GM23338 (cell line): ENCODE measurements around the gene STMN3. TPM values are rescaled to one million over a fixed set of nuclear protein-coding genes. Genes with fewer than 3 reads are reported as not detected.

Experiments
- ATAC-seq: fragments of 200-7000 bp; cut with Tn5 transposase; 3 replicates; pipeline ENCODE4 v1.9.1; 2020
- DNase-seq: peaks from one replicate; pipeline ENCODE4 v3.0.0-alpha.2; 2015; ENCODE audit warnings: low spot score
- H2AFZ ChIP-seq: fragments of 200-600 bp; sonication (generic); 2 replicates; pipeline ENCODE4 v1.8.0; 2016; ENCODE audit warnings: antibody characterized with exemption, mild to moderate bottlenecking, moderate library complexity
- H3F3A ChIP-seq: fragments of 200-600 bp; sonication (generic); replicated peaks from 2 replicates; pipeline ENCODE4 v1.8.0; 2017; ENCODE audit warnings: antibody characterized with exemption, mixed run types, low read depth
- H3K27ac ChIP-seq: fragments of 200-600 bp; sonication (generic); 2 replicates; pipeline ENCODE4 v1.6.1; 2016; ENCODE audit warnings: low read depth
- H3K27me3 ChIP-seq: fragments of 200-600 bp; sonication (generic); 2 replicates; pipeline ENCODE4 v1.8.0; 2016; ENCODE audit warnings: mild to moderate bottlenecking, mixed run types, moderate library complexity; ENCODE audit not compliant: insufficient read depth
- H3K36me3 ChIP-seq: fragments of 200-600 bp; sonication (generic); 2 replicates; pipeline ENCODE4 v1.8.0; 2016; ENCODE audit warnings: mild to moderate bottlenecking; ENCODE audit not compliant: insufficient read depth
- H3K4me1 ChIP-seq: fragments of 200-600 bp; sonication (generic); 2 replicates; pipeline ENCODE4 v1.8.0; 2016; ENCODE audit warnings: mild to moderate bottlenecking, moderate library complexity; ENCODE audit not compliant: insufficient read depth
- H3K4me2 ChIP-seq: fragments of 200-600 bp; sonication (generic); 2 replicates; pipeline ENCODE4 v1.7.1; 2017; ENCODE audit warnings: mixed run types
- H3K4me3 ChIP-seq: fragments of 200-600 bp; sonication (generic); 2 replicates; pipeline ENCODE4 v1.6.1; 2016; ENCODE audit warnings: mixed run types
- H3K79me2 ChIP-seq: fragments of 200-600 bp; sonication (generic); replicated peaks from 2 replicates; pipeline ENCODE4 v1.8.0; 2017; ENCODE audit warnings: mild to moderate bottlenecking; ENCODE audit not compliant: insufficient read depth
- H3K9me2 ChIP-seq: fragments of 200-600 bp; sonication (generic); 2 replicates; pipeline ENCODE4 v1.8.0; 2017; ENCODE audit not compliant: insufficient read depth
- H4K20me1 ChIP-seq: fragments of 200-600 bp; sonication (generic); replicated peaks from 2 replicates; pipeline ENCODE4 v1.8.0; 2017; ENCODE audit warnings: mild to moderate bottlenecking; ENCODE audit not compliant: insufficient read depth
- H3K27ac Mint-ChIP-seq: 2 replicates; pipeline ENCODE4 v1.8.0; 2020; ENCODE audit warnings: inconsistent platforms, mild to moderate bottlenecking, moderate library complexity, mixed read lengths
- H3K27me3 Mint-ChIP-seq: 3 replicates; pipeline ENCODE4 v1.8.0; 2022; ENCODE audit warnings: low read depth, mild to moderate bottlenecking, moderate library complexity, mixed read lengths, inconsistent platforms; ENCODE audit not compliant: insufficient read depth, poor library complexity
- H3K36me3 Mint-ChIP-seq: 3 replicates; pipeline ENCODE4 v1.8.0; 2021; ENCODE audit warnings: low read depth, mild to moderate bottlenecking, inconsistent platforms, moderate library complexity, mixed read lengths
- H3K4me1 Mint-ChIP-seq: 3 replicates; pipeline ENCODE4 v1.8.0; 2020; ENCODE audit warnings: mild to moderate bottlenecking, inconsistent platforms, mixed read lengths
- H3K4me3 Mint-ChIP-seq: 3 replicates; pipeline ENCODE4 v1.8.0; 2021; ENCODE audit warnings: moderate library complexity, mild to moderate bottlenecking, inconsistent platforms, mixed read lengths
- H3K9me3 Mint-ChIP-seq: 3 replicates; pipeline ENCODE4 v1.8.0; 2020; ENCODE audit warnings: moderate library complexity, mild to moderate bottlenecking, inconsistent platforms, mixed read lengths
- CREB1 ChIP-seq: fragments of 250-450 bp; sonication (Bioruptor Pico); IDR thresholded peaks from 2 replicates; pipeline ENCODE4 v1.5.0; 2020; ENCODE audit warnings: low read depth, mild to moderate bottlenecking, moderate library complexity
- ETS1 ChIP-seq: IDR thresholded peaks from 2 replicates; pipeline ENCODE4 v1.6.1; 2016; ENCODE audit warnings: antibody characterized with exemption
- EZH2phosphoT487 ChIP-seq: fragments of 200-600 bp; sonication (generic); IDR thresholded peaks from one replicate; pipeline ENCODE4 v1.8.1; 2018; ENCODE audit warnings: antibody characterized with exemption; ENCODE audit not compliant: unreplicated experiment
- NANOG ChIP-seq: IDR thresholded peaks from 2 replicates; pipeline ENCODE4 v1.6.1; 2016; ENCODE audit warnings: antibody characterized with exemption, borderline replicate concordance
- STAT1 ChIP-seq: IDR thresholded peaks from one replicate; pipeline ENCODE4 v1.6.1; 2016; ENCODE audit warnings: antibody characterized with exemption; ENCODE audit not compliant: unreplicated experiment
- ZNF114 ChIP-seq: fragments of 250-450 bp; sonication (Bioruptor Pico); IDR thresholded peaks from 2 replicates; pipeline ENCODE4 v1.5.0; 2020; ENCODE audit warnings: mild to moderate bottlenecking, moderate library complexity
- ZNF331 ChIP-seq: fragments of 250-450 bp; sonication (Bioruptor Pico); IDR thresholded peaks from 2 replicates; pipeline ENCODE4 v1.5.0; 2020; ENCODE audit warnings: low read depth, mild to moderate bottlenecking, moderate library complexity
- ZNF462 ChIP-seq: fragments of 250-450 bp; sonication (Bioruptor Pico); IDR thresholded peaks from 2 replicates; pipeline ENCODE4 v1.5.0; 2020; ENCODE audit warnings: mild to moderate bottlenecking, moderate library complexity
- polyA plus RNA-seq: library from polyadenylated mRNA; unstranded; fragments of >200 nt; fragmentation: Nextera tagmentation; extraction: Ambion mirVana; gene quantifications from 2 replicates; pipeline ENCODE4 v1.2.1, GENCODE V29; 2016
- total RNA-seq: library from RNA; depleted of rRNA; stranded (reverse); fragments of >200 nt; shearing (Covaris generic); gene quantifications from 2 replicates; pipeline ENCODE4 v1.2.3, GENCODE V29; 2014
- TF ChIP-seq, protein P1 (sequence below): IDR thresholded peaks from one replicate; pipeline ENCODE4 v1.6.1; 2018; ENCODE audit warnings: antibody characterized with exemption; ENCODE audit not compliant: unreplicated experiment
- TF ChIP-seq, protein P2 (sequence below), 2 experiments: fragments of 200-600 bp in 1 of 2; sonication (generic) in 1 of 2; conservative IDR thresholded peaks; 2 replicates each; pipeline versions ENCODE4 v1.5.1 to v1.6.1; 2016 to 2017; ENCODE audit warnings: antibody characterized with exemption in 2 of 2, low read depth in 2 of 2, mild to moderate bottlenecking in 2 of 2, moderate library complexity in 1 of 2

Gene STMN3
- total and polyA plus RNA-seq, 2 experiments from 2014 or later, result 28.6 to 61.3 TPM

- TF ChIP-seq ZNF462 (CRISPR knock-in tag) (no peak), EZH2phosphoT487 (no peak)
Observed at GRCh38 chr20:63642527-63643247, 10.5 kb downstream of the STMN3 start (continued).

DNA sequence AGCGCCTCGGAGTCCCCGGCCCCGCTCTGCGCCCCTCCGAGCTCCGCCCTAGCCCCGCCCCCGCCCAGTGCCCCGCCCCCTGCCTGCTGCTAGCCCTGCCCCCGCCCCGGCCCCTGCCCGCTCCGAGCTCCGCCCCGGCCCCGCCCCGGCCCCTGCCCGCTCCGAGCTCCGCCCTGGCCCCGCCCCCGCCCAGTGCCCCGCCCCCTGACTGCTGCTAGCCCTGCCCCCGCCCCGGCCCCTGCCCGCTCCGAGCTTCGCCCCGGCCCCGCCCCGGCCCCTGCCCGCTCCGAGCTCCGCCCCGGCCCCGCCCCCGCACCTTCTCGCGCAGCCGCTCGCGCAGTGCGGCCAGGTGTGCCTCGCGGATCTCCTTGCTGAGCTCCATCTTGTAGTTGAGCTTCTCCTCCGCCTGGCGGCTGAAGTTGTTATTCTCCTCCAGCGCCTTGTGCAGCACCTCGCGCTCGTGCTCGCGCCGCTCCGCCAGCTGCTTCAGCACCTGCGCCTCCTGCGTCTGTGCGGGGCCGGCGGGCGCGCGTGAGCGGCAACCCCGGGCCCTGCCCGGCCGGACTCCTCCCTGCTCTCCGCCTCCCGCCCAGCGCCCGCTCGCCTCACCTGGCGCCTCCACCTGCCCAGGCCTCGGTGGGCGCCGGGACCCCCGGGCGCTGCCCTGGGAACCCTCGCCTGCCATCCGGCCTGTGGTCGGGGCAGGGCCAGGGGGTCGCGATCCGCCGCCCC is 11.3 kb downstream of the STMN3 start:
- Mint-ChIP-seq H3K4me3 (peak overlapping the region; percentile 80; the same call in 2 of the 3 replicates), H3K9me3 (no peaks in the 10 kb centered on the region), H3K27me3 (peaks cover 14% of the 10 kb centered on the region), H3K36me3 (peaks cover 3% of the 10 kb centered on the region; the same call in 2 of the 3 replicates), H3K27ac (no peak overlapping the region), H3K4me1 (peaks cover 11% of the 10 kb centered on the region)
- Histone ChIP-seq H3K4me1 (peaks cover 7% of the 10 kb centered on the region; the same call in 1 of the 2 replicates), H2AFZ (no peak overlapping the region), H3K79me2 (no peaks in the 10 kb centered on the region), H4K20me1 (no peaks in the 10 kb centered on the region; the same call in 1 of the 2 replicates), H3K4me2 (peak overlapping the region; percentile 89), H3K27me3 (no peaks in the 10 kb centered on the region), H3K9me2 (no peaks in the 10 kb centered on the region), H3K4me3 (peak overlapping the region; percentile 79), H3K27ac (peak overlapping the region; percentile 84), H3F3A (peaks cover 9% of the 10 kb centered on the region; the same call in 1 of the 2 replicates), H3K36me3 (no peaks in the 10 kb centered on the region)
- ATAC-seq (peak; percentile 74), DNase-seq (peak; percentile 96)
- TF ChIP-seq STAT1 (no peak), NANOG (no peak), ETS1 (no peak), EZH2phosphoT487 (no peak), ZNF114 (CRISPR knock-in tag) (no peak), ZNF331 (no peak), CREB1 (CRISPR knock-in tag) (no peak; the same call in 1 of the 2 replicates)
- TF ChIP-seq, protein P1, sequence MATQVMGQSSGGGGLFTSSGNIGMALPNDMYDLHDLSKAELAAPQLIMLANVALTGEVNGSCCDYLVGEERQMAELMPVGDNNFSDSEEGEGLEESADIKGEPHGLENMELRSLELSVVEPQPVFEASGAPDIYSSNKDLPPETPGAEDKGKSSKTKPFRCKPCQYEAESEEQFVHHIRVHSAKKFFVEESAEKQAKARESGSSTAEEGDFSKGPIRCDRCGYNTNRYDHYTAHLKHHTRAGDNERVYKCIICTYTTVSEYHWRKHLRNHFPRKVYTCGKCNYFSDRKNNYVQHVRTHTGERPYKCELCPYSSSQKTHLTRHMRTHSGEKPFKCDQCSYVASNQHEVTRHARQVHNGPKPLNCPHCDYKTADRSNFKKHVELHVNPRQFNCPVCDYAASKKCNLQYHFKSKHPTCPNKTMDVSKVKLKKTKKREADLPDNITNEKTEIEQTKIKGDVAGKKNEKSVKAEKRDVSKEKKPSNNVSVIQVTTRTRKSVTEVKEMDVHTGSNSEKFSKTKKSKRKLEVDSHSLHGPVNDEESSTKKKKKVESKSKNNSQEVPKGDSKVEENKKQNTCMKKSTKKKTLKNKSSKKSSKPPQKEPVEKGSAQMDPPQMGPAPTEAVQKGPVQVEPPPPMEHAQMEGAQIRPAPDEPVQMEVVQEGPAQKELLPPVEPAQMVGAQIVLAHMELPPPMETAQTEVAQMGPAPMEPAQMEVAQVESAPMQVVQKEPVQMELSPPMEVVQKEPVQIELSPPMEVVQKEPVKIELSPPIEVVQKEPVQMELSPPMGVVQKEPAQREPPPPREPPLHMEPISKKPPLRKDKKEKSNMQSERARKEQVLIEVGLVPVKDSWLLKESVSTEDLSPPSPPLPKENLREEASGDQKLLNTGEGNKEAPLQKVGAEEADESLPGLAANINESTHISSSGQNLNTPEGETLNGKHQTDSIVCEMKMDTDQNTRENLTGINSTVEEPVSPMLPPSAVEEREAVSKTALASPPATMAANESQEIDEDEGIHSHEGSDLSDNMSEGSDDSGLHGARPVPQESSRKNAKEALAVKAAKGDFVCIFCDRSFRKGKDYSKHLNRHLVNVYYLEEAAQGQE, result no peak
- TF ChIP-seq, protein P2, sequence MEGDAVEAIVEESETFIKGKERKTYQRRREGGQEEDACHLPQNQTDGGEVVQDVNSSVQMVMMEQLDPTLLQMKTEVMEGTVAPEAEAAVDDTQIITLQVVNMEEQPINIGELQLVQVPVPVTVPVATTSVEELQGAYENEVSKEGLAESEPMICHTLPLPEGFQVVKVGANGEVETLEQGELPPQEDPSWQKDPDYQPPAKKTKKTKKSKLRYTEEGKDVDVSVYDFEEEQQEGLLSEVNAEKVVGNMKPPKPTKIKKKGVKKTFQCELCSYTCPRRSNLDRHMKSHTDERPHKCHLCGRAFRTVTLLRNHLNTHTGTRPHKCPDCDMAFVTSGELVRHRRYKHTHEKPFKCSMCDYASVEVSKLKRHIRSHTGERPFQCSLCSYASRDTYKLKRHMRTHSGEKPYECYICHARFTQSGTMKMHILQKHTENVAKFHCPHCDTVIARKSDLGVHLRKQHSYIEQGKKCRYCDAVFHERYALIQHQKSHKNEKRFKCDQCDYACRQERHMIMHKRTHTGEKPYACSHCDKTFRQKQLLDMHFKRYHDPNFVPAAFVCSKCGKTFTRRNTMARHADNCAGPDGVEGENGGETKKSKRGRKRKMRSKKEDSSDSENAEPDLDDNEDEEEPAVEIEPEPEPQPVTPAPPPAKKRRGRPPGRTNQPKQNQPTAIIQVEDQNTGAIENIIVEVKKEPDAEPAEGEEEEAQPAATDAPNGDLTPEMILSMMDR (conservative IDR thresholded peaks at IDR 0.05; ENCODE audit: low read depth in 2 of 2), result peak in 1 of 2 experiments; percentile 40; a peak in 3 of 4 replicates
